ENCODE results near the gene LILRA1. TPM values are rescaled to one million over a fixed set of nuclear protein-coding genes. Genes with fewer than 3 reads are reported as not detected.

Gene LILRA1
- total and polyA plus RNA-seq, 2 donors from 2014 or later, result 0.43 to 2.2 TPM

GRCh38 chr19:54600212-54600611, 6.8 kb downstream of the LILRA1 start:
- Histone ChIP-seq H3K27me3 (ENCODE audit: control insufficient read depth, insufficient read depth, low read length) (no peaks in the 10 kb centered on the region), H3K36me3 (ENCODE audit: control insufficient read depth in 2 of 3, insufficient read depth in 3 of 3, low read length in 3 of 3) (no peaks in the 10 kb centered on the region), H3K9ac (ENCODE audit: low read length in 3 of 3) (no peak overlapping the region), H3K4me1 (ENCODE audit: control insufficient read depth in 2 of 3, insufficient read depth in 2 of 3, low read depth in 1 of 3, low read length in 3 of 3) (no peaks in the 10 kb centered on the region), H3K4me3 (ENCODE audit: low read length in 3 of 3) (no peak overlapping the region), H3K27ac (ENCODE audit: low read depth in 2 of 2, low read length in 2 of 2) (no peak overlapping the region), H3K9me3 (ENCODE audit: control insufficient read depth in 2 of 3, insufficient read depth in 1 of 3, low read length in 3 of 3) (no peaks in the 10 kb centered on the region)
- no peak for FAIRE-seq
- intact Hi-C loops (cut with DNase I), result no loop called here
- no peak for TF ChIP-seq CTCF (IDR thresholded peaks at IDR 0.05; ENCODE audit: borderline replicate concordance, extremely low read depth, insufficient read depth)
- DNase-seq, result no peak

GRCh38 chr19:54606230-54606629, 12.8 kb downstream of the LILRA1 start:
- TF ChIP-seq CTCF (IDR thresholded peaks at IDR 0.05; ENCODE audit: borderline replicate concordance, extremely low read depth, insufficient read depth), result no peak
- no peaks in the 10 kb centered on the region for H3K27me3 ChIP-seq (ENCODE audit: control insufficient read depth, insufficient read depth, low read length)
- intact Hi-C loops (cut with DNase I), result no loop called here
- H3K4me1 ChIP-seq (ENCODE audit: control insufficient read depth in 2 of 3, insufficient read depth in 2 of 3, low read depth in 1 of 3, low read length in 3 of 3), result no peaks in the 10 kb centered on the region
- no peak overlapping the region for H3K9ac ChIP-seq (ENCODE audit: low read length in 3 of 3)
- no peaks in the 10 kb centered on the region for H3K36me3 ChIP-seq (ENCODE audit: control insufficient read depth in 2 of 3, insufficient read depth in 3 of 3, low read length in 3 of 3)
- FAIRE-seq (no peak), DNase-seq (no peak)
- H3K27ac ChIP-seq (ENCODE audit: low read depth in 2 of 2, low read length in 2 of 2), result no peak overlapping the region
- H3K9me3 ChIP-seq (ENCODE audit: control insufficient read depth in 2 of 3, insufficient read depth in 1 of 3, low read length in 3 of 3), result peaks cover 0 to 16% (median 0%) of the 10 kb centered on the region in 3 donors
- H3K4me3 ChIP-seq (ENCODE audit: low read length in 3 of 3), result no peak overlapping the region

GRCh38 chr19:54606891-54607784, 13.7 kb downstream of the LILRA1 start:
- H3K4me1 ChIP-seq (ENCODE audit: control insufficient read depth in 2 of 3, insufficient read depth in 2 of 3, low read depth in 1 of 3, low read length in 3 of 3), result no peaks in the 10 kb centered on the region
- no peak for TF ChIP-seq CTCF (IDR thresholded peaks at IDR 0.05; ENCODE audit: borderline replicate concordance, extremely low read depth, insufficient read depth)
- intact Hi-C loops (cut with DNase I), result no loop called here
- H3K9ac ChIP-seq (ENCODE audit: low read length in 3 of 3), result no peak overlapping the region
- H3K27ac ChIP-seq (ENCODE audit: low read depth in 2 of 2, low read length in 2 of 2), result no peak overlapping the region
- H3K36me3 ChIP-seq (ENCODE audit: control insufficient read depth in 2 of 3, insufficient read depth in 3 of 3, low read length in 3 of 3), result no peaks in the 10 kb centered on the region
- peak in 1 of 5 donors; percentile 33 for DNase-seq
- H3K27me3 ChIP-seq (ENCODE audit: control insufficient read depth, insufficient read depth, low read length), result no peaks in the 10 kb centered on the region
- peaks cover 0 to 16% (median 3%) of the 10 kb centered on the region in 3 donors for H3K9me3 ChIP-seq (ENCODE audit: control insufficient read depth in 2 of 3, insufficient read depth in 1 of 3, low read length in 3 of 3)
- no peak overlapping the region for H3K4me3 ChIP-seq (ENCODE audit: low read length in 3 of 3)
- FAIRE-seq, result no peak

Data from kidney (tissue), 14 donors.